Astrocyte (in vitro differentiated cells and primary cell): ENCODE data around the gene METTL27. TPM values are rescaled to one million over a fixed set of nuclear protein-coding genes. Genes with fewer than 3 reads are reported as not detected.
A peak's percentile ranks its signal among the peaks of the same experiment; 100 is the strongest.

Experiments
- DNase-seq: peaks from one replicate; pipeline ENCODE4 v3.0.0-alpha.2; 2010; ENCODE audit warnings: low read depth
- FAIRE-seq: peaks from 2 replicates; lab custom pipeline; 2011; peaks lifted over from hg19 to GRCh38; lab: Jason Lieb, UNC
- H2AFZ ChIP-seq: 2 replicates; pipeline ENCODE4 v1.6.0; 2012; ENCODE audit warnings: low read depth, low read length, inconsistent platforms
- H3K27ac ChIP-seq: 2 replicates; pipeline ENCODE4 v1.5.1; 2011; ENCODE audit warnings: low read depth, low read length, inconsistent platforms
- H3K27me3 ChIP-seq: 2 replicates; pipeline ENCODE4 v1.6.0; 2011; ENCODE audit warnings: low read length, inconsistent platforms; ENCODE audit not compliant: insufficient read depth
- H3K36me3 ChIP-seq: 2 replicates; pipeline ENCODE4 v1.5.1; 2011; ENCODE audit warnings: low read length, inconsistent platforms; ENCODE audit not compliant: insufficient read depth
- H3K4me1 ChIP-seq: 2 replicates; pipeline ENCODE4 v1.5.1; 2011; ENCODE audit warnings: low read length, inconsistent platforms; ENCODE audit not compliant: insufficient read depth
- H3K4me2 ChIP-seq: 2 replicates; pipeline ENCODE4 v1.6.0; 2012; ENCODE audit warnings: low read length, inconsistent platforms
- H3K4me3 ChIP-seq: 2 replicates; pipeline ENCODE4 v1.5.1; 2011; ENCODE audit warnings: low read depth, mild to moderate bottlenecking, low read length, inconsistent platforms; ENCODE audit not compliant: insufficient read depth
- H3K79me2 ChIP-seq: 2 replicates; pipeline ENCODE4 v1.6.0; 2012; ENCODE audit warnings: mild to moderate bottlenecking, low read length, inconsistent platforms; ENCODE audit not compliant: insufficient read depth
- H3K9ac ChIP-seq: 2 replicates; pipeline ENCODE4 v1.6.0; 2012; ENCODE audit warnings: mild to moderate bottlenecking, low read length, inconsistent platforms
- H3K9me3 ChIP-seq: 2 replicates; pipeline ENCODE4 v1.5.1; 2012; ENCODE audit warnings: low read depth, mild to moderate bottlenecking, low read length, inconsistent platforms; ENCODE audit not compliant: insufficient read depth
- H4K20me1 ChIP-seq: 2 replicates; pipeline ENCODE4 v1.6.0; 2012; ENCODE audit warnings: low read length, inconsistent platforms; ENCODE audit not compliant: insufficient read depth
- H3K27ac Mint-ChIP-seq: one replicate; pipeline ENCODE4 v1.8.0; 2021; ENCODE audit warnings: mild to moderate bottlenecking, mixed read lengths; ENCODE audit not compliant: unreplicated experiment
- H3K27me3 Mint-ChIP-seq: one replicate; pipeline ENCODE4 v1.8.0; 2021; ENCODE audit warnings: low read depth, mixed read lengths; ENCODE audit not compliant: unreplicated experiment
- H3K36me3 Mint-ChIP-seq: one replicate; pipeline ENCODE4 v1.8.0; 2021; ENCODE audit warnings: low read depth, mixed read lengths; ENCODE audit not compliant: unreplicated experiment
- H3K4me1 Mint-ChIP-seq: one replicate; pipeline ENCODE4 v1.8.0; 2021; ENCODE audit warnings: low read depth, mixed read lengths; ENCODE audit not compliant: unreplicated experiment
- H3K4me3 Mint-ChIP-seq: one replicate; pipeline ENCODE4 v1.8.0; 2021; ENCODE audit warnings: mild to moderate bottlenecking, moderate library complexity, mixed read lengths; ENCODE audit not compliant: unreplicated experiment
- H3K9me3 Mint-ChIP-seq: one replicate; pipeline ENCODE4 v1.8.0; 2021; ENCODE audit warnings: mild to moderate bottlenecking, mixed read lengths; ENCODE audit not compliant: unreplicated experiment
- CTCF ChIP-seq: IDR thresholded peaks from 2 replicates; pipeline ENCODE4 v1.5.1; 2011; ENCODE audit warnings: low read depth, mild to moderate bottlenecking, inconsistent platforms, low read length, moderate library complexity; ENCODE audit not compliant: insufficient read depth
- EZH2 ChIP-seq: IDR thresholded peaks from 2 replicates; pipeline ENCODE4 v1.6.1; 2012; ENCODE audit warnings: mild to moderate bottlenecking, low read length, inconsistent platforms; ENCODE audit not compliant: insufficient read depth
- total RNA-seq: library from RNA; stranded (reverse); gene quantifications from 2 replicates; pipeline ENCODE4 v1.2.1, GENCODE V29; 2021

The METTL27 gene
- total RNA-seq, 1 donor from 2014 or later = 2.5 TPM

- no peak within 1 kb of the TSS for H3K4me3 ChIP-seq
- H3K27ac Mint-ChIP-seq = peak within 1 kb of the TSS; percentile 58
Observed at GRCh38 chr7:73830681-73831583, 11.4 kb downstream of the METTL27 start, which contains the start of gene CLDN4. TSS of gene CLDN4 (plus strand) at chr7:73830996. CDS start at chr7:73831202, 206 bp downstream.

GRCh38 chr7:73829921-73830680 is 12.2 kb downstream of the METTL27 start:
- Histone ChIP-seq H4K20me1 (no peaks in the 10 kb centered on the region), H3K79me2 (no peaks in the 10 kb centered on the region), H3K9ac (no peak overlapping the region), H3K27ac (no peak overlapping the region), H3K27me3 (no peaks in the 10 kb centered on the region), H2AFZ (no peak overlapping the region), H3K4me2 (no peak overlapping the region), H3K36me3 (no peaks in the 10 kb centered on the region), H3K9me3 (no peaks in the 10 kb centered on the region), H3K4me3 (no peak overlapping the region), H3K4me1 (peaks cover 12% of the 10 kb centered on the region)
- Mint-ChIP-seq H3K36me3 (no peaks in the 10 kb centered on the region), H3K4me3 (no peak overlapping the region), H3K27me3 (no peaks in the 10 kb centered on the region), H3K9me3 (no peaks in the 10 kb centered on the region), H3K4me1 (peaks cover 34% of the 10 kb centered on the region), H3K27ac (no peak overlapping the region)
- TF ChIP-seq EZH2 (no peak), CTCF (no peak)
- DNase-seq (no peak), FAIRE-seq (no peak)

More at GRCh38 chr7:73830681-73831583, 11.4 kb downstream of the METTL27 start, which contains the start of gene CLDN4:
- Histone ChIP-seq H2AFZ (peak within 1 kb of the TSS; percentile 4), H4K20me1 (no peaks in the 10 kb centered on the region), H3K9me3 (no peaks in the 10 kb centered on the region), H3K79me2 (no peaks in the 10 kb centered on the region), H3K36me3 (no peaks in the 10 kb centered on the region), H3K9ac (no peak within 1 kb of the TSS), H3K27me3 (no peaks in the 10 kb centered on the region), H3K27ac (no peak within 1 kb of the TSS), H3K4me2 (no peak within 1 kb of the TSS), H3K4me1 (peaks cover 12% of the 10 kb centered on the region)
- Mint-ChIP-seq H3K4me3 (peak within 1 kb of the TSS; percentile 66), H3K4me1 (peaks cover 34% of the 10 kb centered on the region), H3K36me3 (no peaks in the 10 kb centered on the region), H3K9me3 (no peaks in the 10 kb centered on the region), H3K27me3 (no peaks in the 10 kb centered on the region)
- FAIRE-seq (no peak), DNase-seq (no peak)
- TF ChIP-seq EZH2 = no peak
- no peak for TF ChIP-seq CTCF
